Stimulated activated CD4-positive, alpha-beta T cell treated with anti-CD3 and anti-CD28 coated beads, Interleukin-1b, Interleukin-23, amount 100 ng/mL, for 4 hours (primary cell): Measurements from ENCODE around the gene ZNF236.
"Not testable (repeated sequence)": the region's sequence is repeated elsewhere in the genome, so short reads cannot be mapped to it uniquely, and the experiment has no call there.

Experiments used
- DNase-seq, 2 donors: peaks; one replicate each; pipeline ENCODE4 v3.0.0-alpha.2; 2020; ENCODE audit warnings: low read depth in 2 of 2

The ZNF236 gene

GRCh38 chr18:77005651-77006195 lies 183.4 kb downstream of the ZNF236 start:
- no peak for DNase-seq

- DNase-seq, result no peak
These were observed 184.2 kb downstream of the ZNF236 start for GRCh38 chr18:77006305-77007175.

- DNase-seq, result no peak
These were observed 184.9 kb downstream of the ZNF236 start for GRCh38 chr18:77007251-77007650.

- DNase-seq, result no peak
These were observed 185.6 kb downstream of the ZNF236 start for GRCh38 chr18:77008006-77008405.

- no peak for DNase-seq
These were observed 186.4 kb downstream of the ZNF236 start for GRCh38 chr18:77008576-77009315.

- no peak for DNase-seq
These were observed 187.3 kb downstream of the ZNF236 start for GRCh38 chr18:77009675-77010074.

- no peak for DNase-seq
These were observed 189.8 kb downstream of the ZNF236 start for GRCh38 chr18:77012120-77012519.

- DNase-seq, result no peak
These were observed 190.6 kb downstream of the ZNF236 start for GRCh38 chr18:77012806-77013541.

GRCh38 chr18:77013811-77014521 lies 191.6 kb downstream of the ZNF236 start:
- no peak for DNase-seq

GRCh38 chr18:77014538-77014937 lies 192.2 kb downstream of the ZNF236 start:
- DNase-seq, result no peak

- DNase-seq, result no peak
These were observed 192.8 kb downstream of the ZNF236 start for GRCh38 chr18:77015169-77015568.

GRCh38 chr18:77015771-77016710 lies 193.7 kb downstream of the ZNF236 start:
- DNase-seq, result no peak

GRCh38 chr18:77016936-77017335 lies 194.6 kb downstream of the ZNF236 start:
- no peak for DNase-seq

GRCh38 chr18:77017355-77017754 lies 195.0 kb downstream of the ZNF236 start:
- no peak for DNase-seq

GRCh38 chr18:77018650-77019049 lies 196.3 kb downstream of the ZNF236 start:
- not testable (repeated sequence) for DNase-seq

- no peak for DNase-seq
These were observed 197.3 kb downstream of the ZNF236 start for GRCh38 chr18:77019641-77020040.
